Hypothalamus (tissue), 51 donors: ENCODE data around the gene ZEB2.

Experiments
- DNase-seq, 51 donors: peaks; one replicate each; lab custom pipeline; 2025; lab: John Stamatoyannopoulos, UW

The ZEB2 gene

GRCh38 chr2:144401036-144401435 lies 118.9 kb downstream of the ZEB2 start:
- DNase-seq = no peak

- no peak for DNase-seq
These were observed 123.6 kb downstream of the ZEB2 start for GRCh38 chr2:144396318-144396717.

GRCh38 chr2:144390424-144391020 lies 129.4 kb downstream of the ZEB2 start:
- DNase-seq = no peak

DNA sequence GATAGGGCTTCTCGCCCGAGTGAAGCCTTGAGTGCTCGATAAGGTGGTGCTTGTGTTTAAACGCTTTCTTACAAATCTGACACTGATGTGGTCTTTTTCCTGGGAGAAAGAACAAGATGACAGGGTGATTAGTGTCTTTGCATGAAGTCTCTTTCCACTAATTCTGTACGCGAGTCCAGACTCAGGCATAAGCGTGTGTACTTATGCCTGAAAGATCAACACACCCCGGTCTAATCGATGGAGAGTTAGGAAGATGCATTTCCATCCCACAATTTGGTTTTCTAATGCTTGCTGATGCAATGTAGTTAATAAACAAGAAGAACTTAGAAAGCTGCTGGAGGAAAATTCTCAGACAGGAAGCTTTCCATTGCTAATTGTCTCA lies 130.0 kb downstream of the ZEB2 start:
- DNase-seq = no peak

DNA sequence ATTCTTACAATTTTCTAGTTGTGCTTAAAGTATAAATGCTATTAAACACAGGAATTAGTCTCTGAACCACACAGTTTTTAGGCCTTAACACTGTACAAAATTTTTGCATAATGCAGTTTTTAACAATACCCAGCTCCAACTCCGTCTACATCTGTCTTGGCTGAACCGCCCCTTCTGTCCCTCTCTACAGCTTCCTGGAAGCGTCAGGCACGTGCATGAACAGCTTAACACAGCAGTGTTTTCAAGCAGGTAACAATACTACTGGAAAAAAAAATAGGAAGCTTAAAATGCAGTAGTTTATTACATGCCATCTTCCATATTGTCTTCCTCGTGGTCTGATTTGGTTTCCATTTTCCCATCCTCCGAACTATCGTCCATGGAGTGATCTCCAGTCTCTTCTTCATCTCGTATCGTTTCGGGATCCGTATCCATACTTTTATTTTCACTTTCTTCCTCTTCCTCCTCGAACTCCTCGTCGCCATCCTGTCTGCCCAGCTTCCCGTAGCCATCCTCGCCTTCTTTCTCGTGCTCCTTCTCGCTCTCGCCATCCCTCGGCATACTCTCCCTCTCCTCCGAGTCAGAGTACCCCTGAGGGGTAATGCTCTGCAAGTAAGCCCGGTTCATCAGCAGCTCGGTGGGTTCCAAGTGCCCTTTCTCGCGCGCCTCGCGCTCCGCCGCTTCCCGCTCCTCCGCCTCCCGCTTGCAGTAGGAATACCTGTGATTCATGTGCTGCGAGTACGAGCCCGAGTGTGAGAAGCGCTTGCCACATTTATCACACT lies 130.6 kb downstream of the ZEB2 start:
- DNase-seq = no peak

DNA sequence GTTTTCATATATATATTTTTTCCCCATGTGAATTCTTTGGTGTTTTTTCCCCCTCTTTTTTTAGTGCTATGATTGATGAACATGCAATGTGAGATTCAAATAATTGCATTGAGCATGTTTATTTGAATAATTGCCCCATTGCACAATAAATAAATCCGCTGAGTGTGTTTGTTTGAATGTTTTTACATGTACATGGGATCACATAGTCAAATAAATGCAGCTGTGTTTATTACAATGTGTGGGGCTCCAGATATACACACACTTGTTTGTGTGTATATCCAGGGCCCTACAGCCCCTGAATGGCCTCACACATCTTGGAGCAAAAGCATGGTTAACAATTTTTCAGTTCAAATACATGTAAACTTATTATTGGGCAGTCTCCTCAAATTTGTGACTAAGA lies 134.5 kb downstream of the ZEB2 start:
- no peak for DNase-seq

DNA sequence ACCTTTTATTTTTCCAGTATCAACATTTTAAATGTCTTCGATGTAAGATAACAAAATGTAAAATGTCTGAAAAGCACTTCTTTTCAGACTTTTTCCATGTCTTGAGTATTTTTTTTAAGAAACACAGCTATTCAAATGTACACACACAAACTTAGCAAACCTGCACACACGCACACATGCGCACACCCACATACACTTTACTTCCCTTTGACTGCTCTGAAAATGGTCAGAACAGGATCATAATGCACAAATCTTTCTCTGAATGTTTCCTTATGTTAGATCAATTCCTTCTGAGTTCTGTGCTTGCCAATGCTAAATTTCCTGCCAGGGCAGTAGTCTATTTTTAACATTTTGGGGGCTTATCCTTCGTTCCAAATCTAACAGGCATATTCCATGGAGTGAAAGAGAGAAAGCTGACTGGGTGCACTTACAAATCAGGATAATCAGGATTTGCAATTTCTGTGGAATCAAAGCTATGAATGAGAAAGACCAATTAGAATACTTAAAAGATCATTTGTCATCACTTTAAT lies 136.3 kb downstream of the ZEB2 start:
- DNase-seq = no peak

- DNase-seq = peak in 1 of 51 donors; percentile 13
These were observed 137.1 kb downstream of the ZEB2 start for GRCh38 chr2:144382849-144383248.

DNA sequence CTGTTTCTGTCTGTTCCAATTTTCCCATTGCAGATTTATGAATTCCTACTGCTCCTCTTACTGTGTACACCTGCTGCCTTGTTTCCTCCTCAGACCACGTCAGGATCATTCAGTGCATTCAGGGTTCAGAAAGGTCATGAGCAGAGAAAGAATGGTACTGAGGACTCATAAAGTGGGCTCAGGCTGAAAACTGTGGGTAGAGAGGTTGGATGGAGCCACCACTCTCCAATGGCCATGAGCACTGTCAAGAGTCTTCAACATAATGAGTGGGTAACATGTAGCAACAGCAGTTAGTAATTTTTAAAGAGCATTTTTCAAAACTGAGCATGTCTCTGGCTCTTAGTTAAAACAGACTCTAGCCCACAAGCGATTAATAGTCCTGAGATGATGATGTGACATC lies 138.2 kb downstream of the ZEB2 start:
- DNase-seq = no peak

GRCh38 chr2:144379851-144380311 lies 140.0 kb downstream of the ZEB2 start:
- peak in 8 of 51 donors; percentile 2 to 37 (median 26) for DNase-seq

- no peak for DNase-seq
These were observed 141.4 kb downstream of the ZEB2 start for GRCh38 chr2:144378551-144378950.

- no peak for DNase-seq
These were observed 142.0 kb downstream of the ZEB2 start for GRCh38 chr2:144377914-144378313.

DNA sequence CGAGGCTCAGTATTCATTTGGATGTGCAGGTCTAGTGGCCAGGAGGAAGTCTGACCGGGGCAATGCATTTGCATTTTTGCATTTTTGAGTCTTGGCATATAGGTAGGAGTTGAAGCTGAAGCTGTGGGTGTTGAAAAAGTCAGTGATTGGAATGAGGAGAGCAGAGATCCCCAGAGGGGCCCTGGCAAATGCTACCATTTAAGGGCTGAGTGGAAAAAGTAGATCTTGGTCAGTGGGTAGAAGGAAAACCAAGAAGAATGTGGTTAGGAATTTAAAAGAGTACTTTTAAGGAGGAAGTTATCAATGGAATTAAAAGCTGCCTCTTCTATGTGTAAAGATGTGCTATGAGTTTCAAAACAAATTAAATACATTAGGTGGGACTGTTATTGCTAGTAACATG lies 143.0 kb downstream of the ZEB2 start:
- no peak for DNase-seq

DNA sequence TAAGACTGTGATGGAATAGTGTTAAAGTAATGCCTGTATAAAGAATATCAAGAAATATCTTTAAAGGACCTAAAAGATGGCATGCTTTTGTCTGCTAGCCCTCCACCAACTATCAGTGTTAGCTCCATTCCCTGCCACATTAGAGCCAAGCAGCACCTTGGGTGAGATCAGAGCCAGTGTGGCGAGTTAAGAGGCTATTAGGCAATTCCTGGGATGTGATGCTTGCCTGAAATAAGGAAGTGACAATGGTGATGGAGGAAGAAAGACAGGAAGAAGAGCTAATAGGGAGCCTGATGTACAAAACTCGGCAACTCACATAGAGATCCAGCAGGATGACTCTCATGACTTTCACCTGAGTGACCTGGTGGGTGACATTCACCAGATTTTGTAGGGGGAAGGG lies 143.5 kb downstream of the ZEB2 start:
- no peak for DNase-seq

- DNase-seq = no peak
These were observed 145.7 kb downstream of the ZEB2 start for GRCh38 chr2:144374163-144374661.

GRCh38 chr2:144372410-144373080 lies 147.4 kb downstream of the ZEB2 start:
- peak in 8 of 51 donors; percentile 2 to 24 (median 6) for DNase-seq

- DNase-seq = no peak
These were observed 148.9 kb downstream of the ZEB2 start for GRCh38 chr2:144370937-144371584.

DNA sequence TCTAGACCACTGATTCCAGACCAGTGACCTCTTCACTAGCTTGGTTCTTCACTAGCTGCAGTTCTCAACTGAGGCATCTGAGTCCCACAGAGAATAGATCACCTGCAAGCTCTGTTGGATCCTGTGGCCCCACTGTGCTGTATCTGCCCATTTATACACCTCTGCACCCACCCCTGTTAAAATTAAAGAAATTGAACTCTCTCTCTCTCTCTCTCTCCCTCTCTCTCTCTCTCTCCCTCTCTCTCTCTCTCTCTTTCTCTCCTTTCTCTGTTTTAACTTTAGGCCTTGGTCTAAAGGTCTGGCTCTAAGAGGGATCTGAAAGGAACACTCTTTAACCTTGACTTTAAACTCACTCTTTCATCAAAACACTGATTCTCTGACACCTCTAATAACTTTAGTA lies 150.5 kb downstream of the ZEB2 start:
- no peak for DNase-seq

- no peak for DNase-seq
These were observed 153.0 kb downstream of the ZEB2 start for GRCh38 chr2:144366825-144367429.

- no peak for DNase-seq
These were observed 154.8 kb downstream of the ZEB2 start for GRCh38 chr2:144364944-144365738.
